Stimulated activated CD8-positive, alpha-beta memory T cell treated with anti-CD3 and anti-CD28 coated beads, Interleukin-4, amount 100 ng/mL, for 1 hour (primary cell): ENCODE measurements around the gene CFTR.
"Not testable (repeated sequence)": the region's sequence is repeated elsewhere in the genome, so short reads cannot be mapped to it uniquely, and the experiment has no call there.

Experiments used
- DNase-seq, 2 donors: peaks; one replicate each; pipeline ENCODE4 v3.0.0-alpha.2; 2020; ENCODE audit warnings: low read depth in 2 of 2, low spot score in 1 of 2

The CFTR gene

DNA sequence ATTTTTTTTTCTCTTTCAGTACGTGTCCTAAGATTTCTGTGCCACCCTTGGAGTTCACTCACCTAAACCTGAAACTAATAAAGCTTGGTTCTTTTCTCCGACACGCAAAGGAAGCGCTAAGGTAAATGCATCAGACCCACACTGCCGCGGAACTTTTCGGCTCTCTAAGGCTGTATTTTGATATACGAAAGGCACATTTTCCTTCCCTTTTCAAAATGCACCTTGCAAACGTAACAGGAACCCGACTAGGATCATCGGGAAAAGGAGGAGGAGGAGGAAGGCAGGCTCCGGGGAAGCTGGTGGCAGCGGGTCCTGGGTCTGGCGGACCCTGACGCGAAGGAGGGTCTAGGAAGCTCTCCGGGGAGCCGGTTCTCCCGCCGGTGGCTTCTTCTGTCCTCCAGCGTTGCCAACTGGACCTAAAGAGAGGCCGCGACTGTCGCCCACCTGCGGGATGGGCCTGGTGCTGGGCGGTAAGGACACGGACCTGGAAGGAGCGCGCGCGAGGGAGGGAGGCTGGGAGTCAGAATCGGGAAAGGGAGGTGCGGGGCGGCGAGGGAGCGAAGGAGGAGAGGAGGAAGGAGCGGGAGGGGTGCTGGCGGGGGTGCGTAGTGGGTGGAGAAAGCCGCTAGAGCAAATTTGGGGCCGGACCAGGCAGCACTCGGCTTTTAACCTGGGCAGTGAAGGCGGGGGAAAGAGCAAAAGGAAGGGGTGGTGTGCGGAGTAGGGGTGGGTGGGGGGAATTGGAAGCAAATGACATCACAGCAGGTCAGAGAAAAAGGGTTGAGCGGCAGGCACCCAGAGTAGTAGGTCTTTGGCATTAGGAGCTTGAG, at the start of gene CFTR:
CFTR (plus strand) TSS at position 801 of the 830 bp plus-strand sequence. CDS start 70 bp downstream, outside the sequence.
- DNase-seq, result no peak

- no peak for DNase-seq
Measured at GRCh38 chr7:117435475-117436043, 44.3 kb upstream of the CFTR start.

GRCh38 chr7:117444646-117445045, 35.2 kb upstream of the CFTR start:
- DNase-seq, result no peak

DNA sequence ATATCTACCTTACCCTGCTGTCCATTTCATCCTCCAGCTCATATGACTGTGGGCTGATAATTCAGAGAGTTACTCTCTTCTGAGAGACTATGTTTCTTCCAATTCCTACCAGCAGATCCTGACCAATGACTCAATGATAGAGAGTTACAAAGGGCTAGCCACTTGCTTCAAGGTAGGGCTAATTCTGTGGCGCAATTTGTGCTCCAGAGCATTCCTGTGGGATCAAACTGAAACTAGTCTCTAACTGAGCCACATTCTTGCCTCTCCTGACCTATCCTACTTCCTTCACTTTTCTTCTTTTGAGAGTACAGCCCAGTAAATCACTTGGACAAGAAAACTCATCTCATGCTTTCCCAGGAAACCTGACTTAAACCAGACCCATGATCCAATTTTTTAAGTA, 34.6 kb upstream of the CFTR start:
- no peak for DNase-seq

- no peak for DNase-seq
Measured at GRCh38 chr7:117446220-117446815, 33.5 kb upstream of the CFTR start.

- DNase-seq, result no peak
Measured at GRCh38 chr7:117448655-117449054, 31.2 kb upstream of the CFTR start.

- DNase-seq, result no peak
Measured at GRCh38 chr7:117458977-117459583, 20.7 kb upstream of the CFTR start.

DNA sequence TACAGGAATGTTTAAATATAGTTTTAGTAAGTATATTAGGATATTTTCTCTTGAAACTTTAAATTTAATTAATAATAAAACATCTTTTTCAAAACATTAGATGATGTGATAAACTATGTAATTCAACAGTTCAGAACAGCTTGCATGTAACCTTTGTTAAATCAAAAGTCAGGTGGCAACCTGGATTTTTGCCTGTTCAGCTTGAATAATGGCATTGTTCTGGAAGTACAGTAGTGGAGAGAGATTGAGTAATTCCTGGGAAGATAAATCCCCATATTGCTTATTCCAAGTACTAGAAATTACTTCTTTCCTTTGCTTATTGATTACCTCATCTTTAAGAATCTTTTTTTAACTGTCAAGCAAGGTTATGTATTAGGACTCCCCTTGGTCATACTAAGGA, 20.1 kb upstream of the CFTR start:
- no peak for DNase-seq

GRCh38 chr7:117460815-117461214, 19.0 kb upstream of the CFTR start:
- DNase-seq, result not testable (repeated sequence)

DNA sequence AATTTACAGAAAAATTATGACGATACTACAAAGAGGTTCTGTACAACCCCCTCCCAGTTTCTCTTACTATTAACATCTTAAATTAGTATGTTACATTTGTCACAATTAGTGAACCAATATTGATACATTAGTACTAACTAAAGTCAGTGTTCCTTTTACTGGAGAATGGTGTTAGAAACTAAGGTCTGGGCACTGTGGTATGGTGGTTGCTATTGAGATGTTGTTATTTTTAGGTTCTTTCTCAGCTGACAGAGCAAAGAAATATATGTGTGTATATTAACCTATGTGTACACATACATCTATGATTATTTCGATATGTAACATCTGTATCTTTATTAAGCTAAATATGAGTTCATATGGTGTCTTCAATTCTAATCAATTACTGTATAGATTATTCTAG, 11.7 kb upstream of the CFTR start:
- DNase-seq, result no peak

GRCh38 chr7:117470777-117471176, 9.0 kb upstream of the CFTR start:
- DNase-seq, result no peak

DNA sequence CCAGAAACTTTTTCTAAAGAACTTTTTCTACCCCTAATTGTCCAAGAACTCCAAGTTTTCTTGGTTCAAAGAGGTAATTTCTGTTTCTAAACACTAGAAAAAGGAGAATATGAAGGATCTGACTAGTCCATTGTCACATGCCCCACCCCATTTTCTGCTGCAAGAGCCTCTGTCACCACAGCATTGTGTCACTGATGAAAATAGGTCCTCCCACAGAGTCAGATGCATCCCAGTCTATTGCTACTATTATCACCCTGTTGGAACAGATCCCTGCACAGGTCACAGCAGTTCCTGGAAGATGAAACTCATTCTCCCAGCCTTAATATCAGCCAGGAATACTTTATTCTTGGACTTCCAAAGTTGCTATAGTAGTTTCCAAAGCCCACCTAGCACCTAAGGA, 7.5 kb upstream of the CFTR start:
- no peak for DNase-seq

DNA sequence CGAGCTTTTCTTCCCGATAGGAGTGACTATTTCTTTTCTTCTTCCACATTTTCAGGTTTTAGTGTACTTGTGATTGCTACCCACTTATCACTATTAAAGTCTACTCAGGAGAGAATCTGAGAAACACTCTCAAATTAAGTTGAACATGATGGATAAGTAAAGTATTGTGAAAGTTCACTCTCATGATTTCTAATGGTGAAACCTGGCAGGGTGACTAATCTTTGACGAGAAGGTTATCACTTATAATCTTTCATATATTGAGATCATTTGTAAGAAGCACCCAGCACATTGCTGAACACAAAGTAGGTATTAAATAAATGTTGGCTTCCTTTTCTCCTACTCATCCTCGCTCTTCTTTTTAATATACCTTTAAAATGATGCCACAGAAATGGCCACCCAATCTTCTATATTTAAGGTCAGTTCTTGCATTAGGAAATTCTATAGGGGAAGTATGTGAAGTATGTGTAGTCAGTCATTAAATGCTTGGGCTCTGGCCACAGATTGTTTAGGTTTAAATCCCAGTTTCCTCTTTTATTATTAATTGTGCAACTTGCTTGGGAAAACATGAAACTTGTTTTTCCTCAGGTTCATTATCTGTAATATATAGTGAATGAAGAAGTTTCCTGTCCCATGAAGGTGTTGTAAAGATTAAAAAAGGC, 3.1 kb upstream of the CFTR start:
- DNase-seq, result no peak

GRCh38 chr7:117478836-117479224, 995 bp upstream of the CFTR start:
- no peak for DNase-seq

DNA sequence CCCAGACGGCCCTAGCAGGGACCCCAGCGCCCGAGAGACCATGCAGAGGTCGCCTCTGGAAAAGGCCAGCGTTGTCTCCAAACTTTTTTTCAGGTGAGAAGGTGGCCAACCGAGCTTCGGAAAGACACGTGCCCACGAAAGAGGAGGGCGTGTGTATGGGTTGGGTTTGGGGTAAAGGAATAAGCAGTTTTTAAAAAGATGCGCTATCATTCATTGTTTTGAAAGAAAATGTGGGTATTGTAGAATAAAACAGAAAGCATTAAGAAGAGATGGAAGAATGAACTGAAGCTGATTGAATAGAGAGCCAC, 184 bp downstream of the CFTR start:
- DNase-seq, result no peak

GRCh38 chr7:117480978-117481377, 1.2 kb downstream of the CFTR start:
- DNase-seq, result no peak

GRCh38 chr7:117485118-117485620, 5.3 kb downstream of the CFTR start:
- no peak for DNase-seq

GRCh38 chr7:117489016-117489415, 9.2 kb downstream of the CFTR start:
- DNase-seq, result no peak

GRCh38 chr7:117489430-117489829, 9.6 kb downstream of the CFTR start:
- no peak for DNase-seq

DNA sequence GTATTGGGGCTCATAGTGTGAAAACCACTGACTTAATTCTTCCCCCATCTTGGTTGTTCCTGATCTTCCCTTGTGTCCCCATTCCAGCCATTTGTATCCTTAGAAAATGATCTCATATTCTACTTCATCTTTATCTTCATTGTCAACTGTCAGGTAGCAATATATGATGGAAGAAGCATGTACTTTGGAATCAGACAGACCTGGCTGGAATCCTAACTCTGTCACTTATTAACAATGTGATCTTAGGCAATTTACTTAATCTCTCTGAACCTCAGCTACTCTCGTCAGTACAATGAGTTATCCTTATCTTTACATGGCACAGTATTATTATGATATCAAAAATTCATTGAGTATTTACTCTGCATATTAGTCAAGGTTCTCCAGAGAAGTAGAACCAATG, 10.1 kb downstream of the CFTR start:
- no peak for DNase-seq

DNA sequence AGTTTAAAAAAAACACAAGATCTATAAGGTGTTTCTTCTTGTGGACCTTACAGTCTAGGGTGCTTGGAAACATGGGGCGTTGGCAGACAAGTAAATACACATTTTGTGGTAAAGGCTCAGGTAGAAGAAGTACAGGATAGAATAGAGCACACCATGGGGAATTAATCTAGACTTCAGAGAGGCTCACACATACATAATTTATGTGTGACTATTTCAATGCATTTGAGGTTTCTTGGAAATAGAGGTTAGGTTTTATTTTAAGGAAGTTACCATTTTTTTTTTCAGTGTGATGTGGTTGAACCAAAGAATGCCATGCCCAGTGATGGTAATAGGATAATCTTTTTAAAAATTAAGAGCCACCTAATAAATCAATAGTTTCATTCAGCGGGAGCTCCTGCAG, 12.8 kb downstream of the CFTR start:
- no peak for DNase-seq

DNA sequence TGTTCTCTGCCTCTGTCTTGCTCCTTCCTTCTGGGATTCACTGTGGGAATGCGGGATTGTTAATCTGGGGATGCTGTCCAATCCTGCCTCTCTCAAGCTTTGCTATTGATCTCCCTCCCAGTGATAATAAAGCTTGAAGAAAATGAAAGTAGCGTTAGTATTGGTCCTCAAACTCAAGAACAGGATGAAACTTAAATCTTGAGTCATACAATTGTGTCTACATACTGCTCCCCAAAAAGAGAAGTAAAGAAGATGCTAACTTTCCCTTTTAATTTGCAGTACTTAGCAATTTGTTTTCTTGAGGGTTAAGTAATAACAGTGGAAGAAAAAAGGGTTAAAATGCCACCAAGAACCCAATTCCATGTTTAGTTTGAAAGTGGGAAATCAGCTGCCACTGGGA, 13.6 kb downstream of the CFTR start:
- no peak for DNase-seq
